Suppressor macrophage (primary cell): ENCODE measurements around the gene LHFPL3.

Experiments
- DNase-seq, 4 experiments: peaks; one replicate each; pipeline ENCODE4 v3.0.0-alpha.2; 2020 to 2022

LHFPL3 gene

DNA sequence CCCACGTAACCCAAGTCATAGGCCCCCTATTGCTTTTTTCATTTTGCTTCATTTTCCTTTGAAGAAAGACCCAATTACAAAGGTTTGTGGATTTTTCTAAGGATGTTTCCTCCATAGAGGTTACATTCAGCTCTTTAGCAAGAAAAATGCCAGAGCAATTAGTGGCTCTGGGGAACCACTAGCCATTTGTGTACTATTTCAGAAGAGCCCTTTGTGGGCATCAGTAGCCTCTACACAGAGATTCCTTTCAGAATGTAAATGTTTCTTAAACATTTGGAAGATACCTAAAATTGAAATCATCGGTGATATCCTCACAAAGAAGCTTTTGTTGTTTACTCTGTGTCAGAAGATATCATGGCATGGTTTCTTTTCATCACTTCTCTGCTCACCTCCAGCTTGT lies 394.6 kb downstream of the LHFPL3 start:
- no peak for DNase-seq

DNA sequence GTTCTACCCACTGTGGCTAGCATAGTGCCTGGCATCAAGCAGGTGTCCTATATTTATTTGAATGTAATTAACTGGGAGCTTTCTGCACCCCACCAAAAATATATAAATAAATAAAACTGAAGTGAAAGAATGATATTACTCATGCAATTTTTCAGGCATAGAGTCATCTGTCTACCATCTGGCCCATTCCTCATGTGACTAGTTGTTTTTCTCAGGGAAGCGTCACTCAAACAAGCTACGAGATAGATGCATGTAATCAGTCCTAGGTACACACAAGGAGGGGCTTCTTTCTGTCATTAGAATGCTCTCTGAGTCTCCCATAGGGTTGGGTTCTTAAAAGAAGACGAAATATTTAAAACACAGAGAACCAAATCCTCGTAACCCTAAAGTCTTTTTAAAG lies 430.1 kb downstream of the LHFPL3 start:
- no peak for DNase-seq

- no peak for DNase-seq
These were observed 433.5 kb downstream of the LHFPL3 start for GRCh38 chr7:104761892-104762291.

DNA sequence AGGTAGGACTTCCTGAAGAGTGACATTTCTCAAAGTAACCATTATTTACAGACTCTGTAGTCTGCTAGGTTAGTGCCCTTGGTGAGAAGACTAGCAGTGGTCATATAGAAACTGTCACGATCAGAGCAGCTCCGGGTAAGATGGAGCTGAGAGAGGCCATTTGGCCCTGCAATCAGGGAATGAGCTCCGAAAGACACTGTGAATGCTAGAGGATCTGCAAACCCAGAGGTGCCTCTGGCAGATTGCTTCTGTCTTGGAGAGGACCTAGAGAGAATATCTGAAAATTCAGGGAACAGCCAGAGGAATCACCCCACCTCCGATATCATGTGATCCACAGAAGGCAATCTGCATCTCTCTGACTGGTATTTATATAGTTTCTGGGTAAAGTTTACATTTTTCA lies 438.7 kb downstream of the LHFPL3 start:
- DNase-seq = no peak

GRCh38 chr7:104767826-104768536 lies 439.6 kb downstream of the LHFPL3 start:
- DNase-seq = no peak

DNA sequence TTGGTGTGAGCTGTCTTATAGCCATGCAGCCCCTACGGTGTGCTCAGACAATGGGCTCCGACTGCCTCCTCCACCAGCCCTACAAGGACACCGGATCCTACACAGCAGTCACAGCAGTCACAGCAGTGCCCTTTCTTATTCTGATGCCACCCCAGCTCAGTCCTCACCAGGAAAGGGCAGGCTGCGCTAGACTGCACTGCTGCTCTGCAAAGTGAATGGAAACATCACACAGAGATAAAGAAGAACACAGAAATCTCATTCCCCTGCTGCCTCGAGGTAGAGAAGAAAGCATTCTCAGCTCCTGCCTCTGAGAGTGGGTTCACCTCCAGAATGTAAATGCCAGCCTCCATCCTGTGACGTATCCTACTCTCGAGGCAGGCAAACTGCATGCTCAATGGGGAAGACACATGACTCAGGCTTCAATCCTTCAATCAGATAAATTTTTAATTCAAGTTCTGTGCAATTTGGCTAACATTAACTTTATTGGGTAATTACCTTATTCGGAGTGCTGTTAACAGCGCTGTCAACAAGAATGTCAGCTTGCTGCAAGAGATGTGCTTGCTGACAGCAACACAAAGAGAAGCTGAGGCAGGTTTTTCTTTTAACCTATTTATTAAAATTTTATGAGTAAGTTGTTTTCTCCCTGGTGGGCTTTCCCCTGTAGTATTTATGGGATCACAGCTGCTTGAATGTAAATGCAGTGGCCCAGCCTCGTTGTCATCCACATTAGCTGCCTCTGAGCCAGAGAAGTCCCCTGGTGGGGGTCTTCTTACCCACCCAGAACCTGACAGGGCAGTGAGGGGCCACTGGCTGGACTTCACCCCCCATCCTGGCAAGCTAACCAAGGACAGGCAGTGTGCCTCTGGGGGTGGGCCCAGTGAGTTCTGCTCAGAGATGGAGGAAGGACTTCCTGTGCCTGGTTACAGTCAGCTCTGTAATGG lies 444.3 kb downstream of the LHFPL3 start:
- peak in 3 of 4 experiments; percentile 8 to 37 (median 19) for DNase-seq

DNA sequence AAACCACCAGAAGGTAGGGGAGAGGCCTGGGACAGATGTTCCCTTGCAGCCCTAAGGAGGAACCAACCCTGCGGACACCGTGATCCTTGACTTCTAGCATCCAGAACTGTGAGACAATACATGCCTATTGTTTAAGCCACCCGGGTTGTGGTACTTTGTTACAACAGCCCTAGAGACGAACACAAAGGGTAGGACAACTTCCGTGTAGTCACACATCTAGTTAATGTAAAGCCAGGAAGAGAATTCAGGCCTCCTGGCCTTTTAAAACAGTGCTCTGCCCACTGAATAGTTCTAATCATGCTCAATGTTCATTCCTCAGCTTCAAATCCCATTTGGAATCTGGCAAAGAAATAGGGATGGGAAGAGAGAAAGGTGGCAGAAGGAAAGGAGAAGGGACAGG lies 445.4 kb downstream of the LHFPL3 start:
- DNase-seq = no peak

- no peak for DNase-seq
These were observed 447.1 kb downstream of the LHFPL3 start for GRCh38 chr7:104775531-104775930.

- DNase-seq = no peak
These were observed 448.9 kb downstream of the LHFPL3 start for GRCh38 chr7:104777301-104777800.

DNA sequence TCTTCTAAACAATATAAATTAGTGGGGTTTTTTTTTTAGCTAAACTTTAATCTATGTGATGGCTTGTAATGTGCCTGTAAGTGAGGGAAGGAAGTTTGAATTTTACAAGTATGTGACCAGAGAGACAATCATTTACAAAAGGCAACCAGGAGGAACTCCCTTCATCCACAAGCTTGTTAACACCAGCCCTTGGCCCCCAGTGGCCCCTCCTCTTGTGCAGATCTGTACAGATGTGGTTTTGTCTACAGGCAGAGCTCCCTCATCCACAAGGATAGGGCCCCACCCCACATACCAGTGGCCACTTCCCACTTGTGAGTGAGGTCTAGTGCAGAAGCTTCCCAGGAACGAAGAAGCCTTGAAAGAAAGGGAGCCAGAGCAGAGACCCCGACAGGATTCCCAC lies 451.5 kb downstream of the LHFPL3 start:
- DNase-seq = peak in 2 of 4 experiments; percentile 5 to 20

GRCh38 chr7:104784686-104785085 lies 456.3 kb downstream of the LHFPL3 start:
- DNase-seq = peak in 2 of 4 experiments; percentile 15

- no peak for DNase-seq
These were observed 461.4 kb downstream of the LHFPL3 start for GRCh38 chr7:104789780-104790179.

- no peak for DNase-seq
These were observed 462.0 kb downstream of the LHFPL3 start for GRCh38 chr7:104790440-104790839.

DNA sequence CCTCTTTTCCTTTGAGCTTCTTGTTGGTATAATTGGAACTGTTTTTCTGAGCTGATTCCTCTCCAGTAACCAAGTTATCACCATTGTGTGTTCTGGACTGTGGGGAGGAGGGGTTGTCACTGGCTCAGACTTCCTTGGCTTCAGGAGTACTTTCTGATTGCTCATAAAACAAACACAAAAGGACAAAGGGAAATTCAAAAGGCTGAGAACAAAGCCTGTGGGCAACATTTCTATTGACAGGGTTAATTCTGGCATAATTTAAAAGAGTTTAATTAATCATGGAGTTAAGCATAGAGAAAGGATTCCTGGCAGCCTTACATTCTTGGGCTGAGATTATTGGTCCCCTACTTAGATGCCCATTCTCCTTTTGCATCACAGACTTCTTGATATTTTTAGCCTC lies 462.7 kb downstream of the LHFPL3 start:
- no peak for DNase-seq

- no peak for DNase-seq
These were observed 464.7 kb downstream of the LHFPL3 start for GRCh38 chr7:104793066-104793465.

GRCh38 chr7:104794154-104794553 lies 465.8 kb downstream of the LHFPL3 start:
- no peak for DNase-seq

DNA sequence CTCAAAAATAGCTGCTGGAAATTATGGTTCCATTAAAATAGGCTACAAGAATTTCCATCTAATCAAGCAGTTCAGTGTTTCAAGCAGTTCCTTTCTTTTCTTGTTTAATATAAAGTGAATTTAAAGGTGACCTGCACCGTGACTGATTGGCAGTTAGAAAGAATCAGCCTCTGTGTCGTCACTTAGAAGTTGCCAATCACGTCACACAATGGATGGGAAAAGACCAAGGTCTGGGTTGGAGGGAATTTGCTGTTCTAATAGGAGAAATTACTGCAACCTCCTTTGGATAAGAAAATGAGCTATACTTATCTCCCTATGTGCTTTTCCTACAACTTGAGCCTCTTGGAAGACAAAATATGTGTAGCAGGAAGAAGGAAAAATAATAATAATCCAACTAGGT lies 466.2 kb downstream of the LHFPL3 start:
- DNase-seq = no peak

- DNase-seq = no peak
These were observed 466.7 kb downstream of the LHFPL3 start for GRCh38 chr7:104795086-104795485.

DNA sequence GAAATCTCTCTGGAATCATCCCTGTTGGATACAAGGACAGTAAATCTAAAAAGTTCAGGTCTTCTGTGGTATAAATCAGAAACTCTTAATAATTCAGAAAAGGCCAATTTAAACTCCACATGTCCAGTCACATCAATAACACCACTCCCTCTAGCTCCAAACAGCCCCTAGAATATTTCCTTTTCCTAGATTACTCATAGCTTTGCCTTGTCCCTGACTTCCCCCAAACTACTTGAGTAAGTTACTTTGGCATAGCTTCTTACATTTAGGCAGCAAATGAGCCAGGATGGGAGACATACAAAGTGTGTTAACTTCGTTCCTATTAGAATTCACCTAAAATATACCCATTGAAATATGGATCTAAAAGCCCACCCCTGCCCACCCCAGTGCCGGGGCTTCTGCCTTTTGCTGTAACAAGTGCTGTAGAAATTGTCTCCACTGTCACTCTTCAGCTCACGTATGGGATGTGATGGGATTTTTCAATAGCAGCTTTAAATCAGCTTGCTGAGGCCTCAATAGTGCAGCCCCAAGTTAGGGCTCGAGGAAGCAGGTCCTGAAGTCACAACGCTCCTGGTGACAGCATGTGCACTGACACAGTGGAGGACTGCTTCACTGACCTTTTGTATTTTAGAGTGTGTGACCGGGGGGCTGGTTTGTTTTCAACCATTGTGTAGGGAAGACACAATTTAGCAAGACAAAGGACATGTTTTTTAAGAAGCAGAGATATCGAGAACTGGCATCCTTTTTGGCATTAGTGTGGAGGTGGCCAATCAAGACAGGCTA lies 467.4 kb downstream of the LHFPL3 start:
- no peak for DNase-seq

GRCh38 chr7:104800307-104800706 lies 471.9 kb downstream of the LHFPL3 start:
- DNase-seq = no peak

DNA sequence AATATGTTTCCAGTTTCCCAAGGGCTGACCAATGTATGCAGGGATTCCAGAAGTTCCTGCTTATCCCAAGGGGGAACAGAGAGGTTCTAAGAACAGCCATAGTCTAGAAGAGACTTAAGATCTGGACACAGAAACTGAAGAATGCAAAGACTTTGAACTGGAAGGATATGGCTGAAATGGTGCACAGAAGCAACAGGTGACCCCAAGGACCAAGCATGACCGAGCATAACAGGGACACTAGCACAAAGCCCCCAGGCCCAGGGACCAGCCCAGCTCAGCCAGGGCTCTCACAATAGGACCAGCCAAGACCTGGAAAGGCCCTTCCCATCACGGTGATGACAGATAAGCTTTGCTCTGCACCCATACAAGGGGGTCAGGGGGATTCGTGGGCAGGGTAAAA lies 472.6 kb downstream of the LHFPL3 start:
- DNase-seq = no peak

- no peak for DNase-seq
These were observed 475.5 kb downstream of the LHFPL3 start for GRCh38 chr7:104803931-104804330.

DNA sequence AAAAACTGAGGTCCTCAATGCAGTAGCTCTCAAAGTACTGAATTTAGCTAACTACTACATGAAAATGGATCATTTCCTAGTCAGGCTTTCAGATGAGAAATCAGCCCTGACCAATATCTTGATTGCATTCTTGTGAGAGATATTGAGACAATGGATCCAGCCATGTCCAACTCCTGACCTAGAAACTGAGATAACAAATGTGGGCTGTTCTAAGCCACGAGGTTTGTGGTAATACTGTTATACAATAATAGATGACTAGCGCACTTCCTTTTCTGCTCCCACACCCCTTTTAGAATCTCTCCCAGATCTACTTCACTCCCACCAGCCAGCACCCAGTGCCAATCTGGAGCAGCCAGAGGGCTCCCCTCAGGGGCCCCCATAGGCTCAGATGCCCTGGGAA lies 476.3 kb downstream of the LHFPL3 start:
- peak in 3 of 4 experiments; percentile 4 to 32 (median 6) for DNase-seq
